Activated CD4-positive, CD25-positive, alpha-beta regulatory T cell treated with anti-CD3 and anti-CD28 coated beads, Interleukin-2, amount 50 U/mL, for 24 hours (primary cell): ENCODE data around the gene DHRS4.
"Not testable (repeated sequence)": the region's sequence is repeated elsewhere in the genome, so short reads cannot be mapped to it uniquely, and the experiment has no call there.

Experiments
- ATAC-seq, 2 donors: fragments of 150-1000 bp; cut with Tn5 transposase; one replicate each; pipeline ENCODE4 v1.10.0; 2021; ENCODE audit warnings: mild to moderate bottlenecking in 1 of 2, moderate library complexity in 1 of 2

DHRS4 gene

DNA sequence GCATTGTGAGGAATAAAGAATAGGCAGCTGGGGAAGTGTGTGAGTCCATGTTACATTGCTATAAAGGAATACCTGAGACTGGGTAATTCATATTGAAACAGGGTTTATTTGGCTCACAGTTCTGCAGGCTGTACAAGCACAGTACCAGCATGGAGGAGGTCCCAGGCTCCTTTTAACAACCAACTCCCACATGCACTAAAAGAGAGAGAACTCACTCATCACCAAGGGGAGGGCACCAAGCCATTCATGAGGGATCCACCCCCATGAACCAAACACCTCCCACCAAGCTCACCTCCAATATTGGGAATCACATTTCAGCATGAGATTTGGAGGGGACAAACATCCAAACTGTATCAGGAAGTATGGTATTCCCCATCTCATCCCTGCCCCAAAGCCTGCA is 11.9 kb upstream of the DHRS4 start:
- no peak for ATAC-seq

DNA sequence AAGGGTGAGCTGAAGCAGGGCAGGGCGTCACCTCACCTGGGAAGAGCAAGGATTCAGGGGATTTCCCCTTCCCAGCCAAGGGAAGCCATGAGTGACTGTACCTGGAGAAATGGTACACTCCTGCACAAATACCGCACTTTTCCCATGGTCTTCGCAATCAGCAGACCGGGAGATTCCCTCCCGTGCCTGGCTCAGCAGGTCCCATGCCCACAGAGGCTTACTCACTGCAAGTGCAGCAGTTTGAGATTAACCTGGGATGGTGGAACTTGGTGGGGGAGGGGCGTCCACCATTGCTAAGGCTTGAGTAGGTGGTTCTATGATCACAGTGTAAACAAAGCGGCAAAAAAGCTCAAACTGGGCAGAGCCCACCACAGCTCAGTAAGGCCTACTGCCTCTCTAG is 11.0 kb upstream of the DHRS4 start:
- no peak for ATAC-seq

DNA sequence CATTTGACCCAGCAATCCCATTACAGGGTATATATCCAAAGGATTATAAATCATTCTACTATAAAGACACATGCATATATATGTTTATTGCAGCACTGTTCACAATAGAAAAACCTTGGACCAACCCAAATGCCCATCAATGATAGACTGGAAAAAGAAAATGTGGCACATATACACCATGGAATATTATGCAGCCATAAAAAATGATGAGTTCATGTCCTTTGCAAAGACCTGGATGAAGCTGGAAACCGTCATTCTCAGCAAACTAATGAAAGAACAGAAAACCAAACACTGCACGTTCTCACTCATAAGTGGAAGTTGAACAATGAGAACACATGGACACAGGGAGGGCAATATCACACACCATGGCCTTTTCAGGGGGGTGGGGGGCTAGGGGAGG is 4.5 kb upstream of the DHRS4 start:
- ATAC-seq, result not testable (repeated sequence)

DNA sequence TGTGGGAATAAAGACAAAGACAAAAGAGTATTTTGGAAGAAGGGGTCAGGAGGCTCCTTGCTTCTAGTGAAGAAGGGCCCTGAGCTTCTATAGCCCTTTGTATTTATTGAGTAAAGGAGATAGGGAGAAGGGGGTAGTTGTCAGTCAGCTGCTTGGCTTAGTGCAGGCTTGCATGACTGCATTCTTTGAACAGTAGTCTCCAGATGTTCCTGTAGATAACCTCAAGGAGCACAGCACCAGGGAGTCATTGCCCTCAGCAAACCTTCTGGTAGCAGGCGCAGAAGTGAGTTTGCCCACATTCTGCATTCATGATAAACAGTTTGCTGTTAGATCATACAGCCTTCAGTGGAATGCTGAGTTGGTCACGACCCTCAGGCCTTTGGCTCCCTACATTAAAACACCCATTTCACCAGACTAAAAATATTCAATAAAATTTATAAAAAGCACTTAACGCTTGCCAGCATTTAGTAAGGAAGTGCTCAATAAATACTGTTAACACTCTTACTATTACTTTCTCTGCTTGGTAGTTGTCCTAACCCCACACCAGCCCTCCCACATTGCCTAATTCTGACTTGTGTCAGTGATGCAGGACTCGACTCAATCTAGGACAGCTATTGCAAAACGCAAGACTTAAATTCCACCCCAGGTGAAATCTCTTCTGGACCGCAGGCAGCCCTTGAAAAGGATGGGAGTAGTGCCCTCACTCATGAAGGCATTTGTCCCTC is 3.0 kb upstream of the DHRS4 start:
- no peak for ATAC-seq

DNA sequence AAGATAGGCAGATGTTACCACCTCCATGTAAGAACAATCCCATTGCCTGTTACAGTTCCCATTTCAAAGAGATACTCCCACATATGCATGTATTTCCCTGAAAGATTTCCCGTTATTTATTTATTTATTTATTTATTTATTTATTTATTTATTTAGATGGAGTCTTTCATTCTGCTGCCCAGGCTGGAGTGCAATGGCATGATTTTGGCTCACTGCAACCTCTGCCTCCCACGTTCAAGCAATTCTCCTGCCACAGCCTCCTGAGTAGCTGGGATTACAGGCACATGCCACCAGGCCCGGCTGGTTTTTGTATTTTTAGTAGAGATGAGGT is 2.5 kb upstream of the DHRS4 start:
- ATAC-seq, result not testable (repeated sequence)

DNA sequence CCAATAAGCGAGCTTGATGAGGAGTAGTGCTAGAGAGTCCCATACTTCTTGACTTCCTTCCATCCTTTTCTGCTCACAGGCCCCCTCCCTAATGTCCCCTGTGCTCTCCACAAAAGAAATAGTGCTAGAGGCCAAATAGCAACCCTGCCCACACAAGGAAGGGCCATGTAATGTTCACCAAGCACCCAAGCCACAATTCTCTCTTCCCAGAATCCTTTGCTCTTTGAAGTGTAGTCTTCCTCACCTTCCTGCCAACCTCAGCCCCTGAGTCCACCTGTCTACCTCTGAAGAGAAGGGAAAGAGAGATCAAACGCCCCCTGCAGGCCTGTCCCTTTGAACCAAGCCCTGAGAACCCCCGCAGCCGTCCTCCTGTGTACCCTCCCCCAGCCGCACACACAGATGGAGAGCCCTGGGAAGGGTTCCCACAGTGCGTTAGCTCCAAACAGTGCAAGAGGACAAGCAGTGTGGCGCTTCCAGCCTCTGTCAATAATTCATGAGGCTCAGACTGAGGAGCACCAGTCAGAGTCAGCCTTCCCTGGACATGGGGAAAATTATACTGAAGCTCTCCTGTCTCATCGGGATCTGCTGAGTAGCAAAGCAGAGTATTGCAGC is 1.9 kb upstream of the DHRS4 start:
- ATAC-seq, result no peak

DNA sequence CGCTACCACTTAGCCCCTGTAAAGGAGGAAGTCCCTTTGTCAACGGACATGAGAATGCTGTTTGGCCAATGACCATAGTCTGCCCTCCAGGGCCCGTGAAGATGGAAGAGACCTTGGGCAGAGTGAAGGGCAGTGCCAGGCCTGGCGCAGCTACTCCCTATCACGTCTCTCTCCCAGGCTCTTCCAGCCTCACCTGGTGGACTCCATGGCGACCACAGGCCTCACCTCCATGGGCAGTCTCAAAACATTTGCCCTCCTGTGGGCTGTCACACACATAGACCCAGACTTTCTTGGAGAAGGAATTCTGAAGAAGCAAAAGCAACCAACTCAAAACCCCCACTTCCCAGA is 480 bp upstream of the DHRS4 start:
- not testable (repeated sequence) for ATAC-seq

DNA sequence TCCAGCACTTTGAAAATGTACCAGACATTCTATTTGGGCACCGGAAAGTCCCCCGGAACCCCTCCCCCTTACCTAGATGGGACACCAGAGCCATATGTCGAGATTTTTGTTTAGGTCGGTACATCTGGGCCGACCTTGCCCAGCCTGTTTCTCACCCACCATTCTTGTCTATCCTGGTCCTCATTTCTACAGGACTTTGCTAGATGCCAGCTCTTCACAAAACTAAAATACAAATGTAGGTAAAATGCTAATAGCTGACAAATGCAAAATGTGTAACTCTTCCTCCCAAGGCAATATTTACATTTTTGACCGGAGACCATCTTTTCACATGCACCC is 677 bp downstream of the DHRS4 start:
- ATAC-seq, result peak in 1 of 2 donors; percentile 3

DNA sequence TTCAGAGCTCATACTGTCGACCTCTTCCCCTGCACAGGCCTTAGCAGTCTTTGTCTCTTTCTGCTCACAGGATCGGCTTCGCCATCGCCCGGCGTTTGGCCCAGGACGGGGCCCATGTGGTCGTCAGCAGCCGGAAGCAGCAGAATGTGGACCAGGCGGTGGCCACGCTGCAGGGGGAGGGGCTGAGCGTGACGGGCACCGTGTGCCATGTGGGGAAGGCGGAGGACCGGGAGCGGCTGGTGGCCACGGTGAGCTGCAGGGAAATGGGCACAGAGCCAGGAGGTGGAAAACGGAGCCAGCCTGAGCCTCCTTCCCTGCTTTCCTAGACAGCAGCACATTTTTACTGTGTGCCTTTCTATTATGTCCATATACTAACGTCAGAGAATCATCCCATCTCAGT is 1.4 kb downstream of the DHRS4 start:
- ATAC-seq, result not testable (repeated sequence)

DNA sequence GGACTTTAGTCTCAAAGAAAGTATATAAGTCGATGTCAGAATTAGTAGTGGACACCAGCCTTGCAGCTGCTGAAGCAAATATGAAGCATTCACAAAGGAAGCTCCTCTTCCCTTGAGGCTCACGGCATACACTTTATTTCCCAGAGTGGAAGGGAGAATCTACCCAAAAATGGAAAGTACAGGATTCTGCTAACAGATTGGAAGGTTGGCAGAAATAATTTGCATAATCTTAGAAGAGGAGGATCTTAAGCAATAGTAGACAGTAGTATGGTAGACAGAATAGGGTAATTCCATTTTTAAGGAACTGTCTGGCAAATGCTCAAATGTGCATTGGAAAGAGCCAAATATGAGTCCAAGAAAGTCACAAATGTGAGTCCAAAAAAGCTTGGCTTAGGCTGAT is 2.2 kb downstream of the DHRS4 start:
- not testable (repeated sequence) for ATAC-seq

DNA sequence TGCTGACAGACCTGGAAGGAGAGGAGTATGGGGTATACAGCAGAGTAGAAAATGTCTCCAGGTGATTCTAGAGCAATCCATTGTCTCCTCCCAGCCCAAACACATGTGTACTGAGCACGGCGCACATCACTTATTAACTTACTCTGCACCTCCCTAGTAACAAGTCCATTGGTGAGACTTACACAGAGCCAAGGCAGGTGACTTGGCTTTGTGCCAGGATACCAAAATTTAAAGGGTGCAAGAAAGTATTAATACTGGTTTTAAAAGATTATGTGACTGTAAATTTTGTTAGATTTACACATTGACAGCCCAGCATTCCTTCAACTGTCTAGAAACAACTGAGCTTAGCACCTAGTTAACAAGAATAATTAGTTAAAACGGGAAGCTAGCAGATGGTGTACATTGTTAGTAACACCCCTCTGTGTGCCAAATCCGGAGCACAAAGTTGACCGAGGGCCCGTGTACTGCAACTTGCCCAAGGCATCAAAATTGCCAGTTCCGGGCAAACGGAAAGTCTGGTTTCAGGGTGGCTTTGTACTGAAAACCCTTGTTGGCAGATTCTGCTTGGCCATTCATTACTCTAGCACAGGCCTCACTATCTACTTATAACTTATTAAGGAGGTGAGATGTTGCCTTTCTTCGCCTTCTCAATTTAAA is 4.5 kb downstream of the DHRS4 start:
- ATAC-seq, result not testable (repeated sequence)

DNA sequence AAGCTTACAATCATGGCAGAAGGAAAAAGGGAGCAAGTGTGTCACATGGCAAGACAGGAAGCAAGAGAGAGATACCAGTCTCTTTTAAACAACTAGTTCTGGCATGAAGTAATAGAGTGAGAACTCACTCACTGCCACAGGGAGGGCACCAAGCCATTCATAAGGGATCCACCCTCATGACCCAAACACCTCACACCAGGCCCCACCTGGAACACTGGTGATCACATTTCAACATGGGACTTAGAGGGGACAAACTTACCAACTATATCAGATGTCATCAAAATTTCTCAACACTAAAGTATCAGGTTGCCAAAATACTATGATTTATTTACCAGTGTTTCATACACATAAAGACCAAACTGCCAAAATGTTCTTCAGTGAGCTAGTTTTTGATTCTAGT is 7.3 kb downstream of the DHRS4 start:
- ATAC-seq, result not testable (repeated sequence)

DNA sequence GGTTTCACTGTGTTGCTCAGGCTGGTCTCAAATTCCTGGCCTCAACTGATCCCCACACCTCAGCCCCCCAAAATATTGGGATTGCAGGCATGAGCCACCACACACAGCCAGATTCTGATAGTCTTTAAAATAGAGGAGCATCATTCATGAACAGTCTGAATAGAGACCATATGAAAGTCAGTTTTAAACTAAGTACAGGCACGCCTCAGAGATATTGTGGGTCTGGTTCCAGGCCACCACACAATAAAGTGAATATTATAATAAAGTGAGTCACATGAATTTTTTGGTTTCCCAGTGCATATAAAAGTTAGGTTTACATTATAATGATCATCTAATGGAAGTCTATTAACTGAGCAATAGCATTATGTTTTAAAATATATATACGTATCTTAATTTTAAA is 8.1 kb downstream of the DHRS4 start:
- ATAC-seq, result not testable (repeated sequence)

DNA sequence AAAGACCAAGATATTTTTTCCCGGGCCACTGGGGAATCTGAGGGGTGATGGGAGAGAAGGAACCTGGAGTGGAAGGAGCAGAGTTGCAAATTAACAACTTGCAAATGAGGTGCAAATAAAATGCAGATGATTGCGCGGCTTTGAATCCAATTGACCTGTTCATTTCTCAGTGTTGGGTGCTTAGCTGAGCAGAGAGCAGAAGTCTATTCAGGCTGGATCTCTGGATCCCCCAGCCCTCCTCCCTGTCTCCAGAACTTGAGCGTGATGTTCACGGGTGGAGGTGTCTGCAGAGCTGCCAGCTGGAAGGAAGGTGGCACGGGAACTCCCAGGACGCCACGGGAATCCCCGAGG is 15.5 kb downstream of the DHRS4 start:
- not testable (repeated sequence) for ATAC-seq

DNA sequence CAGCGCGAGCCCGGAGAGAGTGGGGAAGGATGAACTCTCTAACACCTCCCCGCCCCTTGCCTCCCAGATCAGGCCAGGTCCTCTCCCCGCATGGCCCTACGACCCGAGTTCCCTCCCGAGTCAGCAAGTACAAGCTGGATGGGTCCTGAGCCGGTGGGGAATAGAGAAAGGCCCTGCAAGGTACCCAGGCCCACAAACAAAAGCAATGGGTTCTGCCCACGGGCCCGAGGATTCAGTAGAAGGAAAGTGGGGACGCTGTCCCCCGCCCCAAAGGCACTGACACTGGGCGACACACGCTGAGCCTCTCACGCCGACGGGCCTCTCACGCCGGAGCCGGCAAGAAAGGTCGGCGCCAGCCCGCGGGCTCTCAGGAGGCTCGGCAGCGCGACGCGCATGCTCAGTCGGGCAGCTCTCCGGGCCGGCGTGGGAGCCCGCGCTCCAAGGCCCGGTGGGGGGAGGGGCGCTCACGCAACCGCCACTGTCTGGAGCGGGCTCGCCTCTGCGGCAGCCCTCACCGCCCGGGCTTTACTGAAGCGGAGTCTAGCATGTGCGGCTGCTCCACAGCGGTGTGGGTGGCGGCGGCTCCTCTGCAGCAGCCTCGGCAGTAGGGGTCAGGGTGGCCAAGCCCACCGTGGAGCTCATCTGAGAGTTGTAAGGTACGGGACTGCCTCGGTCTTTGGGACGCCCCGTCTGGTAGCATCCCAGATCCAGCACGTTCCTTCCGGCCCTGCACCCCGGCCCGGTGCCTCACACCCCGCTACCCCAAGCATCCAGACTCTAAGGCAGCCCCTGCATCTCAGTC is 16.1 kb downstream of the DHRS4 start:
- ATAC-seq, result peak; percentile 85 to 94

DNA sequence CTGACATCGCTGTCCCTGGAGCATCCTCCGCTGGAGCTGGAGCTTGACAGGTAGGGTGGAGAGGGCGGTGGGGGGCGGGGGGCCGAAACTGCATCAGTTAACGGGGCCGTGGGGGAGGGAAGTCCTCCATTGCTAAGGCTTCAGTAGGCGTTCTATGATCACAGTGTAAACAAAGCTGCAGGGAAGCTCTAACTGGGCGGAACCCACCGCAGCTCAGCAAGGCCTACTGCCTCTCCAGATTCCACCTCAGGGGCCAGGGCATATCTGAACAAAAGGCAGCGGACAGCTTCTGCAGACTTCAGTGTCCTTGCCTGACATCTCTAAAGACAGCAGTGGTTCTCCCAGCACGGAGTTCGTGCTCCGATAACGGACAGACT is 16.7 kb downstream of the DHRS4 start:
- ATAC-seq, result peak in 1 of 2 donors; percentile 7

DNA sequence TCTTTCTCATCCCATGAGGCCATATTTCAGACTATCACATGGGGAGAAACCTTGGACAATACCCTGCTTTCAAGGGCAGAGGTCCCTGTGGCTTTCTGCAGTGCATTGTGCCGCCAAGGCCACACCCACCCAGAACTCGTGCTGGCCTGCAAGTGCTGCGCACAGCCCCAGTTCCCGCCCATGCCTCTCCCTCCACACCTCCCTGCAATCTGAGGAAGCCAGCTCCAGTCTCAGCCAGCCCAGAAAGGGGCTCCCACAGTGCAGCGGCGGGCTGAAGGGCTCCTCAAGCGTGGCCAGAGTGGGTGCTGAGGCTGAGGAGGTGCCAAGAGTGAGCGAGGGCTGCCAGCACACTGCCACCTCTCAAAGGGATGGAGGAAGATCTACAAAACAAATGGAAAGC is 19.6 kb downstream of the DHRS4 start:
- not testable (repeated sequence) for ATAC-seq

DNA sequence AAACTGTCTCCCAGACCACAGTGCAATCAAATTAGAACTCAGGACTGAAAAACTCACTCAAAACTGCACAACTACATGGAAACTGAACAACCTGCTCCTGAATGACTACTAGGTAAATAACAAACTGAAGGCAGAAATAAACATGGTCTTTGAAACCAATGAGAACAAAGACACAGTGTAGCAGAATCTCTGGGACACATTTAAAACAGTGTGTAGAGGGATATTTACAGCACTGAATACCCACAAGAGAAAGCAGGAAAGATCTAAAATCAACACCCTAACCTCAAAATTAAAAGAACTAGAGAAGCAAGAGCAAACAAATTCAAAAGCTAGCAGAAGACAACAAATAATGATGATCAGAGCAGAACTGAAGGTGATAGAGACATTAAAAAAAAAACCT is 20.5 kb downstream of the DHRS4 start:
- not testable (repeated sequence) for ATAC-seq

DNA sequence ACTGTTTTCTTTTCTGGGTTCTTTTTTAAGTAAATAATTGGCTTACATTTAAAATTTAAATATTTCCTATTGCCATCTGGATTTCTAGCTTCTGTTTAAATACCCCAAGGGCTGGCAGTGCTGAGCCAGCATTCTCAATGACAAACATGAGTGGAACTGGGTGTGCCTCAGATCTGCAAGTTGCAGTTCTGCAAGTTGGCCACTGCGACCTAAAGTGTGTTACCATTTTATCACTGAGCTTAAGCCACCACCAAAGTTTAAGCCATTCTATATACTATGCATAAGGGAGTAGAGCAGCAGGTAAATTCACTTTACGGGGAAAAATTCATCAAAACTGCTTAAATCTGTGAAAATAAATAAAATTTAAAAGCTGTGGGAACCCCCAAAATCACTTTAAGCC is 23.6 kb downstream of the DHRS4 start:
- ATAC-seq, result peak in 1 of 2 donors; percentile 60

DNA sequence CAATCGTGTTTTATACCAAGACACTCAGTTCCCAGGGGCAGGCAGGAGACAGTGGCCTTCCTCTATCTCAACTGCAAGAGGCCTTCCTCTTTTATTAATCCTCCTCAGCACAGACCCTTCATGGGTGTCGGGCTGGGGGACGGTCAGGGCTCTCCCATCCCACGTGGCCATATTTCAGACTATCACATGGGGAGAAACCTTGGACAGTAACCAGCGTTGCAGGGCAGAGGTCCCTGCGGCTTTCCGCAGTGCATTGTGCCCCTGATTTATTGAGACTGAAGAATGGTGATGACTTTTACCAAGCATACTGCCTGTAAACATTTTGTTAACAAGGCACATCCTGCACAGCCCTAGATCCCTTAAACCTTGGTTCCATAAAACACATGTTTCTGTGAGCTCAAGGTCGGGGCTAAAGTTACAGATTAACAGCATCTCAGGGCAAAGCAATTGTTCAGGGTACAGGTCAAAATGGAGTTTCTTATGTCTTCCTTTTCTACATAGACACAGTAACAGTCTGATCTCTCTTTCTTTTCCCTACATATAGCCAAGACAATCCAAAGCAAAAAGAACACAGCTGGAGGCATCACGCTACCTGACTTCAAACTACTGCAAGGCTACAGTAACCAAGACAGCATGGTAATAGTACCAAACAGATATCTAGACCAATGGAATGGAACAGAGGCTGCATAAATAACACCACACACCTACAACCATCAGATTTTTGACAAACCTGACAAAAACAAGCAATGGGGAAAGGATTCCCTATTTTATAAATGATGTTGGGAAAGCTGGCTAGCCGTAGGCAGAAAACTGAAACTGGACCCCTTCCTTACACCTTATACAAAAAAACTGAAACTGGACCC is 28.6 kb downstream of the DHRS4 start:
- not testable (repeated sequence) for ATAC-seq

DNA sequence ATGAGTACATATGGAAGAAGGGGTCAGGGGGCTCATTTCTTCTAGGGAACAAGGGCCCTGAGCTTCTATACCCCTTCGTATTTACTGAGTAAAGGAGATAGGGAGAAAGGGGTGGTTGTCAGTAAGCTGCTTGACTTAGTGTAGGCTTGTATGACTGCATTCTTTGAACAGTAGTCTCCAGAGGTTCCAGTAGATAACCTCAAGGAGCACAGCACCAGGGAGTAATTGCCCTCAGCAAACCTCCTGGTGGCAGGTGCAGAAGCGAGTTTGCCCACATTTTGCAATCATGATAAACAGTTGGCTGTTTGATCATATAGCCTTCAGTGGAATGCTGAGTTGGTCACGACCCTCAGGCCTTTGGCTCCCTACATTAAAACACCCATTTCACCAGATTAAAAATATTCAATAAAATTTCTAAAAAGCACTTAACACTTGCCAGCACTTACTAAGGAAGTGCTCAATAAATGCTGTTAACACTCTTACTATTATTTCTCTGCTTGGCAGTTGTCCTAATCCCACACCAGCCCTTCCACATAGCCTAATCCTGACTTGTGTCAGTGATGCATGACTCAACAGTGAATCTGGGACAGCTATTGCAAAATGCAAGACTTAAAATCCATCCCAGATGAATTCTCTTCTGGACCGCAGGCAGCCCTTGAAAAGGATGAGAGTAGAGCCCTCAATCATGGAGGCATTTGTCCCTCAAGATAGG is 31.5 kb downstream of the DHRS4 start:
- ATAC-seq, result no peak

DNA sequence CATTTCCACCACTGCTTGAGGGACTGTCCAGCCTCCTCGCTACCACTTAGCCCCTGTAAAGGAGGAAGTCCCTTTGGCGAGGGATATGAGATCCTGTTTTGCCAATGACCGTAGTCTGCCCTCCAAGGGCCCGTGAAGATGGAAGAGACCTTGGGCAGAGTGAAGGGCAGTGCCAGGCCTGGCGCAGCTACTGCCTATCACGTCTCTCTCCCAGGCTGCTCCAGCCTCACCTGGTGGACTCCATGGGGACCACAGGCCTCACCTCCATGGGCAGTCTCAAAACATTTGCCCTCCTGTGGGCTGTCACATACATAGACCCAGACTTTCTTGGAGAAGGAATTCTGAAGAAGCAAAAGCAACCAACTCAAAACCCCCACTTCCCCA is 34.6 kb downstream of the DHRS4 start:
- ATAC-seq, result peak; percentile 6 to 18
